NCI-H1105 (cell line): Measurements from ENCODE around the gene ZNF672.

Experiments
- DNase-seq: peaks from one replicate; lab custom pipeline; 2025; lab: John Stamatoyannopoulos, UW

ZNF672 gene

DNA sequence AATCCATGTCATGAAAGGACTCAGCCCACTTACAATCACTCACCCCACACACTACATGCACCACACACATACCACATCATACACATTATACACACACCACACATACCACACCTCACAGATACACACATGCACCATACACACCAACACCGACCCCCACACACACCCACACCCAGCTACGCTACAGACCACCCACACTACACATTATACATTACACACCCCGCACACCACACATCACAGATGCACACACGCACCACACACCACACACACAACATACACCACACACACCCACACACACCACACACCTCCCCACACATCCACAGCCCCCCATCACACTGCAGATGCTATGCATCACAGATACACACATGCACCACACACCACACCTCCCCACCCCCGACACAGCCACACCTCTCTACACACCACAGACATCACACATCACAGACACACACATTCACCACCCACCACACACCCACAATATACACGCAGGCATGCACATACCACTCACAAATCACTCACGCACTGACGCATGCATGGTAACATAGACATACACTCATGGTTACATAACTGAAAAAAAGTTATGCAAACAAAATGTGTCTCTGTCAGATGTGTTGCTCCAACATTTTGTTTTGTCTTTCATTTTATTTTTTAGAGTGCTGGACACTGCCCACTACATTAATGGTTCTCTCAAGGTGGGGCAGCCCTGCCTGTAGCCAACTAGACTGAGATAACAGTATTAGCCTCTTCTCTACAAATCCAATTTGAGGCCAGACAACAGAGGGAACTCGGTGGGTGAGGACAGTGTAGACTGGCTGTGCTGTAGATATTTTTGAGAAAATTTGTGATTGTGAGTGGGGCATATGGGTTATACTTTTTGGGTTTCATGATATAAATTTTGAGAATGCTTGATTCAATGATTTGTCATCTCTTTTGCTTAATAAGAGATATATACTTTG, 52.8 kb downstream of the ZNF672 start:
- DNase-seq, result no peak

DNA sequence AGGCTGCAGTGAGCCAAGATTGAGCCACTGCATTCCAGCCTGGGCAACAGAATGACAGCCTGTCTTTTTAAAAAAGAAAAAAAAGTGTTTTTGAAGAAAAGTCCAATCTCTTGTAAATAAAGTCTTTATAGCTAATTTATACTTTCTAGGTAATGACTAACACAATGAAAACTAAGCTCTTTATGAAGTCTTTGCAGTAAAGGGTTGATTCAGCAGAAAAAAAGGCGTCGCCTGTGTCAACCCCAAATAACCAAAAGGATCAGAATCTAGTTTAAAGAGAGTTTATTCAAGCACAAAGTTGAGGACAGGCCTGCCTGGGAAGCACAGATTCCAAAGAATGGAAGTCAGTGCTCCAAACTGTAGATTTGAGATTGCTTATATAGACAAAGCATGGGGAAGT, 53.7 kb downstream of the ZNF672 start:
- no peak for DNase-seq

DNA sequence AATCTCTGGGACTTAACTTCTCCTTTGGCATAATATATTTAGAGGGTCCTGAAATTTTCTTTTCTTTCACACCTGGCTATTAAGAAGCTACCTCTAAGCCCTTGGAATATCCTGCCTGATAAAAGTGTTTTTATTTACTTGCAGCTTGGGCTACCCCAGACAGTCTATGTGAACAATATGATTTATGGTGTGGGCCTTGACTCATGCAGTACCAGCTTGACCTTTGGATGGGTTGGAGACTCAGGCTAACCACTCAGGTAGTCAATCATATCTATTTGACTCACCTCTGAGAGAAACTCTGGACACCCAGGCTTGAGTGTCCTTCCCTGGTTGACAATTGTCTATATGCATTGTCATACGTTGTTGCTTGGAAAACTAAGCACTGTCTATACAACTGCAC, 54.6 kb downstream of the ZNF672 start:
- no peak for DNase-seq

DNA sequence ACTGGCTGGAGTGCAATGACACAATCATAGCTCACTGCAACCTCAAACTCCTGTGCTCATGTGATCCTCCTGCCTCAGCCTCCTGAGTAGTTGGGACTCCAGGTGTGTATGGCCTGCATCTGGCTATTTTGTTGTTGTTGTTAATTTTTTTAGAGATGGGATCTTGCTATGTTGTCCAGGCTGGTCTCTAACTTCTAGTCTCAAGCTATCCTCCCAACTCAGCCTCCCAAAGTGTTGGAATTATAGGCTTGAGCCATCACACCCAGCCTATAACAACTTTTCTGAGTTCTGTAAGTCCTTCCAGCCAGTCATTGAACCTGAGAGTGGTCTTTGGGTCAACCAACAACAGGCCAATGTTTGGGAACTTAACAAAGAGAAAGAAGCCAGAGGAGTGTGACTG, 56.8 kb downstream of the ZNF672 start:
- no peak for DNase-seq

DNA sequence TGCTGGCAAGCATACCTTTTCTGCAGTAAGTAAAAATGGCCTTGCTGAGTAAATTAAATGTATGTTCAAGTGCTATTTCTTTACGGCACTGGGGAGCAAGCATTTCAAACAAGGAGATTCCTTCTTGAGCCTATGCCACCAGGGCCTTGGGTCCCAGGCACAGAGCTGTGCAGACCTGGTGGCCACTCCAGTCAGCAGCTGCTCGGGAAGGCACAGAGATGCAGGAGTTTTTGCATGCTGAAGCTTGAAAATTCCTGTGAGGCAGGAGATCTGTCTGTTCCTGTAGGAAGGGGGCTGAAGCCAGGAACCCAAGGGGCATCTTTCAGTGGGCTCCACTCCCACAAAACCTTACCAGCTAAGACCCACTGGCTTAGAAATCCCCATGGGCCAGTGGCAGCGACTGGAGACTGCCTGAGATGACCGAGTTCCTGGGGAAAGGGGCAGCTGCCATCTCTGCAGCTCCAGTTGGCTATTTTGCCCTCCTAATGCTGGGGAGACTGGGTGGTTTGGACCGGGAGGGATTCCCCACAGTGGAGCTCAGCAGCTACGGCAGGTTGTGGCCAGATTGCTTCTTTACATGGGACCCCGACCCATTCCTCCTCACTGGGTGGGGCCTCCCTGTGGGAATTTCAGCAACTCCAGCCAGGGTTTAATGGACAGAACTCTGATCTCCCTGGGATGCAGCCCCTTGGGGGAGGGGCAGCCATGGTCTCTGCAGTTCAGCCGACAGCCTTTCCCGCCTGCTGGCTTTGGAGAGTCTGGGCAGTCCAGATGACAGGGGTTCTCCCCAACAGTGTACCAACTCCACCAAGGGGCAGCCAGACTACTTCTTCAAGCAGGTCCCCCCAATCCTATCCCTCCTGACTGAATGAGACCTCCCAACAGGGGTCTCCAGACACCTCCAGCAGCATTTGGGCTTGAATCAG, 59.7 kb downstream of the ZNF672 start:
- no peak for DNase-seq
